Epithelial cell of esophagus (primary cell): ENCODE results near the gene BCKDHA.

ENCODE experiments used
- DNase-seq: peaks from one replicate; pipeline ENCODE4 v3.0.0; 2010; ENCODE audit warnings: low read depth
- H3K4me3 ChIP-seq: 2 replicates; pipeline ENCODE4 v1.5.1; 2011; ENCODE audit warnings: mild to moderate bottlenecking, low read length, control low read depth
- CTCF ChIP-seq: IDR thresholded peaks from 2 replicates; pipeline ENCODE4 v1.5.1; 2011; ENCODE audit warnings: low read depth, mild to moderate bottlenecking, low read length, control low read depth, inconsistent platforms; ENCODE audit not compliant: insufficient read depth; ENCODE audit errors: missing control alignments

The BCKDHA gene

GRCh38 chr19:41415154-41415571 is 17.5 kb downstream of the BCKDHA start:
- TF ChIP-seq CTCF, result no peak

DNA sequence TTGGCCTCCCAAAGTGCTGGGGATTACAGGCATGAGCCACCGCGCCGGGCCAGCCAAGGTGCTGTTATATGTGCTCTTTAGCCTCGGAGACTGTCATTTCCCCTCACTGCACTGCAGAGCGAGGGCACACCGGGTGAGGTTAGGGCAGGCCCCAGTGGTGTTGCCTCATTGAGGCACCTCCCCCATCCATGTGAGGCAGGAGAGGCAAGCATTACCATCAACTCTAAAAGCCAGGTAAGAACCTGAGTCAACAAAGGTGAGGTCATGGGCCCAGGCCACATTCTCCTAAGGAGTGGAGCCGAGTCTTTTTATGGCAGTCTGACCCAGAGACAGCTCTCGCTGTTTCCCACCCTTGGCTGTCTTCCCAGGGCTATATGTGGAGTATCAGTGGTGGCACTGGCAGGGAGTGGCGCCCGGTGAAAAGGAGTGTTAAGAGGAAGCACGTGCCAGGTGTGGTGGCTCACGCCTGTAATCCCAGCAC is 18.6 kb downstream of the BCKDHA start:
- peak; percentile 60 for DNase-seq
- no peak overlapping the region for H3K4me3 ChIP-seq
- TF ChIP-seq CTCF, result no peak

More at GRCh38 chr19:41415154-41415571, 17.5 kb downstream of the BCKDHA start:
- no peak for DNase-seq
- H3K4me3 ChIP-seq, result no peak overlapping the region

DNA sequence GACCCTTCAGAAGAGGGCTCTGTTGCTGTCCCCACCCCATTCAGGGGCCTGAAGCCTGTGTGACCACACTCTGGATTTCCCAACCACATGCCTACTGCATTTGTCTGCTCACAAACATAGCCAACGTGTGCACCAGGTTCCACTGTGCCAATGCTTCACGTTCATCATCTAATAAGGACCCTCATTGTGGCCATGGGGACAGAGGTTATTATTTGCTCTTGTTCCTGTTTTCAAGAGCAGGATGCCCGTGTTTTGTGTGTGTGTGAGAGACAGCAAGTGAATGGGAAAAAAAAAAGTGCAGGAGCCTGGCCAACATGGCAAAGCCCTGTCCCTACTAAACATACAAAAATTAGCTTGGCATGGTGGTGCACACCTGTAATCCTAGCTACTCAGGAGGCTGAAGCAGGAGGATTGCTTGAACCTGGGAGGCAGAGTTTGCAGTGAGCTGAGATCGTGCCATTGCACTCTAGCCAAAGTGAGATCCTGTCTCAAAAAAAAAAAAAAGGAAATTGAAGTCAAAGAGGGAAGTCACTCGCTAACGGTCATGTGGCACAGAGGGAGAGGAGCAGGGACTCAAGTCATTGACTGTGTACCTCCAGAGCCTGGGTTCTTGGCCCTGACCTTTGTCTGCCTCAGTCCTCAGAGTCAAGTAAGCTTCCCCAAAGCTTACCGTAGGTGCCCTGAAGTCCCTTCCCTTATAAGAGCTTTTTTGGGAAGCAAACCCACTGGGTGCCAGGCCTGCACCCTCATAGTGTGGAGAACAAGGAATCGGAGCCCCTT is 22.7 kb downstream of the BCKDHA start:
- DNase-seq, result no peak
- no peak for TF ChIP-seq CTCF
- no peak overlapping the region for H3K4me3 ChIP-seq

DNA sequence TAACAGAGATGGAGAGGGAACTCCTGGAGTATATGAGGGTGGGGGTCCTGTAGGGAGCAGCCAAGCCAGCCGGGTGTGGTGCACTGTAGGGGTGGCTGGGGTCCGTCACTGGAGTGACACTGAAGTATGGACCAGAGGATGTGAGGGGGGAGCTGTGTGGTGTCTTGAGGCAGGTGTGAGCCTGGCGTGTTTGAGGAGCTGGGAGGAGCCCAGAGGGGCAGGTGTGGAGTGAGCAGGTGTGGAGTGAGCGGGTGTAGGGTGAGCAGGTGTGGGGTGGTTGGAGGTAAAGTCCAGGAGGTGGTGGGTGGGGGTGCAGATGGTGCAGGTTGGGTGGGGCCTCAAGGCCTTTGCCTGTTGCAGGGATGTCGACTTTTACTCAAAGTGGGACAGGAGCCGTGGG is 23.7 kb downstream of the BCKDHA start:
- no peak overlapping the region for H3K4me3 ChIP-seq
- TF ChIP-seq CTCF, result no peak
- no peak for DNase-seq

GRCh38 chr19:41421973-41422372 is 24.4 kb downstream of the BCKDHA start:
- H3K4me3 ChIP-seq, result no peak overlapping the region
- no peak for TF ChIP-seq CTCF

DNA sequence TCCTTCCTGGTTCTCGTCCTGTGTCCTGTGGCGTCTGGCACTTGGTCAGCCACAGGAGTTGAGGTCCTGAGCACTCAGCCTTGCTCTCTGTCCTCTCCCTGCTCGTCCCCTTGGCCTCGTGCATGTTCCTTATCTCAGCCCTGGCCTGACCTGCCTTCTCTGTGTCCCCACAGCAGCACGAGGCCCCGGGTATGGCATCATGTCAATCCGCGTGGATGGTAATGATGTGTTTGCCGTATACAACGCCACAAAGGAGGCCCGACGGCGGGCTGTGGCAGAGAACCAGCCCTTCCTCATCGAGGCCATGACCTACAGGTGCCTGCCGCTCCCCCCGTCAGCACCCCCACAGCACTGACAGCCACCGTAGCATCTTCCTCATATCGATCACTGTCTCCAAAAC is 24.8 kb downstream of the BCKDHA start:
- TF ChIP-seq CTCF, result no peak
- DNase-seq, result no peak
- no peak overlapping the region for H3K4me3 ChIP-seq

More at GRCh38 chr19:41421973-41422372, 24.4 kb downstream of the BCKDHA start:
- no peak for DNase-seq

DNA sequence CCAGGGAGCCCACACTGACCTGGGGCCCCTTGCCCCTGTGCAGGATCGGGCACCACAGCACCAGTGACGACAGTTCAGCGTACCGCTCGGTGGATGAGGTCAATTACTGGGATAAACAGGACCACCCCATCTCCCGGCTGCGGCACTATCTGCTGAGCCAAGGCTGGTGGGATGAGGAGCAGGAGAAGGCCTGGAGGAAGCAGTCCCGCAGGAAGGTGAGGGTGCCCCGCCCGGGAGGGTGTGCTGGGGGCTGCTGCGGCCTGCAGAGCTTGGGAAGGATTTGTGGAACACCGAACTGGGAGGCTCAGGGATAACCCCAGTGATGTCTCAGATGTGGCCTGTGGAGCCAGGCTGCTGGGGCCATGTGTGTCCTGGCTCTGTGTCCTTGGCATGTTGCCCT is 25.3 kb downstream of the BCKDHA start:
- no peak for DNase-seq
- H3K4me3 ChIP-seq, result no peak overlapping the region
- no peak for TF ChIP-seq CTCF
